Measurements from ENCODE around the gene SORD.
"Not testable (repeated sequence)": the region's sequence is repeated elsewhere in the genome, so short reads cannot be mapped to it uniquely, and the experiment has no call there.

Gene SORD

DNA sequence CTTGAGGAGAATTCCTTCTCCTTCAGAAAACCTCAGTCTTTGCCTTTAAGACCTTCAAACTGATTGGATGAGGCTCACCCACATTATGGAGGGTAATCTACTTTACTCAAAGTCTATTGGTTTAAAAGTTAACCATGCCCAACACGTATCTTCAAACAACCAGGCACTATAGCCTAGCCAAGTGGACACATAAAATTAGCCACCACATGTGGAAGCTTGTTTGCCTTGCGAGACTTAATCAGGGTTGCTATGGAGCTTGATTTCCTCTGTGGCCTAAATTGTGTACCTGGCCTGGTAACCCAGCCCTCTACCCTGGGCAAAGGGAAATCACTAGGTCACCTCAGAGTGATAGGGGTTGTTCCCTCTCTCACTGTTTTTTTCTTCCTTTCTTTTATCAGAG, 19.9 kb downstream of the SORD start:
- not testable (repeated sequence) for H3K4me1 ChIP-seq (ENCODE audit: control insufficient read depth in 1 of 2, insufficient read depth in 2 of 2, low read length in 2 of 2); H3K36me3 ChIP-seq (ENCODE audit: control insufficient read depth in 1 of 2, insufficient read depth in 2 of 2, low read length in 2 of 2); H3K27ac ChIP-seq (ENCODE audit: low read length); H3K27me3 ChIP-seq (ENCODE audit: low read depth, low read length); H3K9me3 ChIP-seq (ENCODE audit: control insufficient read depth in 1 of 2, low read length in 2 of 2); H3K4me3 ChIP-seq (ENCODE audit: low read depth in 1 of 2, low read length in 2 of 2)

DNA sequence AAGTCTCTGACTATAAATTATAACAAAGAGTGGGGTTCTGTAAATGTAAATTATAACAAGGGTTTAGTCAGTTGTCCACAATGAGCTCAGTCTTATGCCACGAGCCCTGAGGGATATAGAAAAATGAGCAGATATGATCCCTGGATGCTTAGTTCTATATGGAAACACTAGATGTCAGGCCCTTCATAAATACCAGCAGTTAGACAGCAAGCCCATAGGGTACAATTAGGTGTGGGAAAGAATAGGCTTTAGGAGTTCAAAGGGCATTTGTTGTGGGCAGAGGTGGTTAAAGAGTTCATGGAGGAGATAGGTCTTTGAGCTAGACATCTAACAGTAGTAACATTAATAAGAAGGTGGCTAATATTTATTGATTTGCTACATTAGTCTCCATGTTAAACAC, 21.3 kb downstream of the SORD start:
- H3K9me3 ChIP-seq (ENCODE audit: control insufficient read depth in 1 of 2, low read length in 2 of 2); H3K27me3 ChIP-seq (ENCODE audit: low read depth, low read length); H3K4me1 ChIP-seq (ENCODE audit: control insufficient read depth in 1 of 2, insufficient read depth in 2 of 2, low read length in 2 of 2); H3K36me3 ChIP-seq (ENCODE audit: control insufficient read depth in 1 of 2, insufficient read depth in 2 of 2, low read length in 2 of 2); H3K4me3 ChIP-seq (ENCODE audit: low read depth in 1 of 2, low read length in 2 of 2); H3K27ac ChIP-seq (ENCODE audit: low read length): not testable (repeated sequence)

DNA sequence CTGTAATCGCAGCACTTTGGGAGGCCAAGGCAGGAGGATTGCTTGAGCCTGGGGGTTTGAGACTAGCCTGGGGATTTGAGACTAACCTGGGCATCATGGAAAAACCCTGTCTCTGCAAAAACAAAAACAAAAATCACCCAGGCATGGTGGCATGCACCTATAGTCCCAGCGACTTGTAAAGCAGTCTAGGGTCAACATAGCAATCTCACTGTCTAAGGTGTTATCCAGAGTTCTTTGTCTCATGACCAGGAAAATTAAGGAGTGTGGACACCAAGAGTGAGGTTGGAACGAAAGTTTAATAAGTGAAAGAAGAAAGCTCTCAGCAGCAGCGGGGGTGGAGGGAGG, 25.4 kb downstream of the SORD start:
- H3K27ac ChIP-seq (ENCODE audit: low read length); H3K36me3 ChIP-seq (ENCODE audit: control insufficient read depth in 1 of 2, insufficient read depth in 2 of 2, low read length in 2 of 2); H3K4me3 ChIP-seq (ENCODE audit: low read depth in 1 of 2, low read length in 2 of 2); H3K4me1 ChIP-seq (ENCODE audit: control insufficient read depth in 1 of 2, insufficient read depth in 2 of 2, low read length in 2 of 2); H3K27me3 ChIP-seq (ENCODE audit: low read depth, low read length); H3K9me3 ChIP-seq (ENCODE audit: control insufficient read depth in 1 of 2, low read length in 2 of 2): not testable (repeated sequence)

- H3K36me3 ChIP-seq (ENCODE audit: control insufficient read depth in 1 of 2, insufficient read depth in 2 of 2, low read length in 2 of 2), result peaks cover 0 to 4% of the 10 kb centered on the region in 2 donors
- H3K27me3 ChIP-seq (ENCODE audit: low read depth, low read length), result no peaks in the 10 kb centered on the region
- no peak overlapping the region for H3K4me3 ChIP-seq (ENCODE audit: low read depth in 1 of 2, low read length in 2 of 2)
- H3K27ac ChIP-seq (ENCODE audit: low read length), result peak overlapping the region; percentile 56
- H3K9me3 ChIP-seq (ENCODE audit: control insufficient read depth in 1 of 2, low read length in 2 of 2), result no peaks in the 10 kb centered on the region
- no peaks in the 10 kb centered on the region for H3K4me1 ChIP-seq (ENCODE audit: control insufficient read depth in 1 of 2, insufficient read depth in 2 of 2, low read length in 2 of 2)
Observed at GRCh38 chr15:45048794-45049631, 26.0 kb downstream of the SORD start.

- H3K27ac ChIP-seq (ENCODE audit: low read length), result no peak overlapping the region
- H3K4me3 ChIP-seq (ENCODE audit: low read depth in 1 of 2, low read length in 2 of 2), result no peak overlapping the region
- H3K36me3 ChIP-seq (ENCODE audit: control insufficient read depth in 1 of 2, insufficient read depth in 2 of 2, low read length in 2 of 2), result peaks cover 0 to 4% of the 10 kb centered on the region in 2 donors
- no peaks in the 10 kb centered on the region for H3K9me3 ChIP-seq (ENCODE audit: control insufficient read depth in 1 of 2, low read length in 2 of 2)
- no peaks in the 10 kb centered on the region for H3K4me1 ChIP-seq (ENCODE audit: control insufficient read depth in 1 of 2, insufficient read depth in 2 of 2, low read length in 2 of 2)
- no peaks in the 10 kb centered on the region for H3K27me3 ChIP-seq (ENCODE audit: low read depth, low read length)
Observed at GRCh38 chr15:45050587-45050986, 27.6 kb downstream of the SORD start.

- H3K9me3 ChIP-seq (ENCODE audit: control insufficient read depth in 1 of 2, low read length in 2 of 2); H3K4me3 ChIP-seq (ENCODE audit: low read depth in 1 of 2, low read length in 2 of 2); H3K4me1 ChIP-seq (ENCODE audit: control insufficient read depth in 1 of 2, insufficient read depth in 2 of 2, low read length in 2 of 2); H3K27me3 ChIP-seq (ENCODE audit: low read depth, low read length); H3K36me3 ChIP-seq (ENCODE audit: control insufficient read depth in 1 of 2, insufficient read depth in 2 of 2, low read length in 2 of 2); H3K27ac ChIP-seq (ENCODE audit: low read length): not testable (repeated sequence)
Observed at GRCh38 chr15:45052676-45053075, 29.7 kb downstream of the SORD start.

DNA sequence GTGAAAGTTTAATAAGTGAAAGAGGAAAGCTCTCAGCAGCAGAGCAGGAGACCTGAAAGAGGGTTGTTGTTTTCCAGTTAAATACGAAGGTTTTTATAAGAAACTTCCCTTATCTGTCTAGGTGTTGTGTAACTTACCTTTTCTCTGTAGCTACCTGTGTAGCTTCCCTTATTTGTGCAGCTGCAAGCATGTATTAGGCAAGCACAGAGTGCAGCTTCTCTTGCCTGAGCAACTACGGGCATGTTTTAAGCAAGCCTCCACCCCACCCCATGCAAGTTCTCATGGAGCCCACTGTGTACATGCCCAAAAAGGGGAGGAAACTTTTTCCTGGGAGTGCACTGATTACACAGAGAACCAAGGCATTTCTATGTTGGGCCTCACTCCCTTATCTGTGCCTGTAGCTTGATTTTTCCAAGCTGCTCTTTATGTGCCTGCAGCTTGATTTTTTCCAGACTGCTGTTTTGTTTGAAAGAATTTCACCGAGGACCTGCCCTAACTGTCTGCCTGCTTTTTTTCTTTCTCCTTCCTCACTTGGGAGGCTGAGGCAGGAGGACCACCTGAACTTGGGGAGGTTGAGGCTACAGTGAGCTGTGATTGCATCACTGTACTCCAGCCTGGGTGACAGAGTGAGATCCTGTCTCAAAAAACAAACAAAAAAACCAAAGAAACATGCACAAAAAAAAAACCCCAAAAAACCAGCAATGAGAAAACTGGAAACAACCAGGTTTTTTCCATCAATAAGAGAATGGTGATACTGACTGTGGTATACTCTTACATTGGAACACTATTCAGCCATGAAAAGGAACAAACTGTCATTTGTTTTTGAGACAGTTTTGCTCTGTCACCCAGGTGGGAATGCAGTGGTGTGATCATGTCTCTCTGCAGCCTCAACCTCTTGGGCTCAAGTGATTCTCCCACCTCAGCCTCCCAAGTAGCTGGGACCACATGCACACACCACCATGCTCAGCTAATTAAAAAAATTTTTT, 36.0 kb downstream of the SORD start:
- H3K27me3 ChIP-seq (ENCODE audit: low read depth, low read length); H3K4me1 ChIP-seq (ENCODE audit: control insufficient read depth in 1 of 2, insufficient read depth in 2 of 2, low read length in 2 of 2); H3K4me3 ChIP-seq (ENCODE audit: low read depth in 1 of 2, low read length in 2 of 2); H3K27ac ChIP-seq (ENCODE audit: low read length); H3K36me3 ChIP-seq (ENCODE audit: control insufficient read depth in 1 of 2, insufficient read depth in 2 of 2, low read length in 2 of 2); H3K9me3 ChIP-seq (ENCODE audit: control insufficient read depth in 1 of 2, low read length in 2 of 2): not testable (repeated sequence)

DNA sequence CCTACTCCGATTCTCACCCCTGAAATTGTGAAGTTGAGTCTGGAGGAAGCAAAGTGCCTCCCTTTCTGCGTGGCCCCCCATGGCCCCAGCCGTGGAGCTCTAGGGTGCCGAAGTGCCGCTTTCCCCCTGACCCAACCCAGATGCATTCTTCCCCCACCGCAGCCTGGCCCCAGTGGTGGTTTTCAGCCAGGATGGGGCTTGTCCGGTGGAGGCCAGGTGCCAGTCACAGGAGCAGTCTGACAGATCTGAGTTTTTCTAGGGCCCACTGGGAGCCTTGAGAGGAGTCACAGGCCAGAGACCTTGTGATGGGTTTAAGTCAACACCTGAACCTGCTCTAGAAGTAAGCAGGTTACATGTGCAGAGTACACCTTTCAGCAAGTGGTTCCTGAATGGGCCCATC, 39.3 kb downstream of the SORD start:
- not testable (repeated sequence) for H3K4me3 ChIP-seq (ENCODE audit: low read depth in 1 of 2, low read length in 2 of 2); H3K9me3 ChIP-seq (ENCODE audit: control insufficient read depth in 1 of 2, low read length in 2 of 2); H3K4me1 ChIP-seq (ENCODE audit: control insufficient read depth in 1 of 2, insufficient read depth in 2 of 2, low read length in 2 of 2); H3K27me3 ChIP-seq (ENCODE audit: low read depth, low read length); H3K36me3 ChIP-seq (ENCODE audit: control insufficient read depth in 1 of 2, insufficient read depth in 2 of 2, low read length in 2 of 2); H3K27ac ChIP-seq (ENCODE audit: low read length)

GRCh38 chr15:45064386-45064785, 41.4 kb downstream of the SORD start:
- H3K9me3 ChIP-seq (ENCODE audit: control insufficient read depth in 1 of 2, low read length in 2 of 2), result no peaks in the 10 kb centered on the region
- no peak overlapping the region for H3K4me3 ChIP-seq (ENCODE audit: low read depth in 1 of 2, low read length in 2 of 2)
- no peak overlapping the region for H3K27ac ChIP-seq (ENCODE audit: low read length)
- no peaks in the 10 kb centered on the region for H3K4me1 ChIP-seq (ENCODE audit: control insufficient read depth in 1 of 2, insufficient read depth in 2 of 2, low read length in 2 of 2)
- no peaks in the 10 kb centered on the region for H3K36me3 ChIP-seq (ENCODE audit: control insufficient read depth in 1 of 2, insufficient read depth in 2 of 2, low read length in 2 of 2)
- no peaks in the 10 kb centered on the region for H3K27me3 ChIP-seq (ENCODE audit: low read depth, low read length)

- not testable (repeated sequence) for H3K27ac ChIP-seq (ENCODE audit: low read length); H3K27me3 ChIP-seq (ENCODE audit: low read depth, low read length); H3K36me3 ChIP-seq (ENCODE audit: control insufficient read depth in 1 of 2, insufficient read depth in 2 of 2, low read length in 2 of 2); H3K9me3 ChIP-seq (ENCODE audit: control insufficient read depth in 1 of 2, low read length in 2 of 2); H3K4me3 ChIP-seq (ENCODE audit: low read depth in 1 of 2, low read length in 2 of 2); H3K4me1 ChIP-seq (ENCODE audit: control insufficient read depth in 1 of 2, insufficient read depth in 2 of 2, low read length in 2 of 2)
Observed at GRCh38 chr15:45069942-45070360, 47.0 kb downstream of the SORD start.

GRCh38 chr15:45073602-45074001, 50.6 kb downstream of the SORD start:
- H3K27me3 ChIP-seq (ENCODE audit: low read depth, low read length); H3K4me3 ChIP-seq (ENCODE audit: low read depth in 1 of 2, low read length in 2 of 2); H3K27ac ChIP-seq (ENCODE audit: low read length); H3K9me3 ChIP-seq (ENCODE audit: control insufficient read depth in 1 of 2, low read length in 2 of 2); H3K36me3 ChIP-seq (ENCODE audit: control insufficient read depth in 1 of 2, insufficient read depth in 2 of 2, low read length in 2 of 2); H3K4me1 ChIP-seq (ENCODE audit: control insufficient read depth in 1 of 2, insufficient read depth in 2 of 2, low read length in 2 of 2): not testable (repeated sequence)

Data from muscle layer of duodenum (tissue), 2 donors.